ENCODE results near the gene NKX6-1. TPM values are rescaled to one million over a fixed set of nuclear protein-coding genes. Genes with fewer than 3 reads are reported as not detected.

Gene NKX6-1
- total RNA-seq, 1 experiment from 2014 or later, result not detected

- Histone ChIP-seq H4K20me1 (ENCODE audit: insufficient read depth, low read depth, low read length) (no peaks in the 10 kb centered on the region), H3K9ac (ENCODE audit: low read length) (no peak overlapping the region), H3K4me3 (ENCODE audit: low read length) (no peak overlapping the region), H3K9me2 (replicated peaks; ENCODE audit: insufficient read depth, low read length) (no peaks in the 10 kb centered on the region), H2AFZ (ENCODE audit: low read length) (no peak overlapping the region), H3K4me2 (ENCODE audit: low read depth, low read length, poor library complexity, severe bottlenecking) (no peak overlapping the region), H3K79me2 (ENCODE audit: low read length) (no peaks in the 10 kb centered on the region), H3K4me1 (ENCODE audit: low read length) (no peaks in the 10 kb centered on the region), H3K27me3 (ENCODE audit: low read length) (no peaks in the 10 kb centered on the region), H3K9me3 (ENCODE audit: low read length) (no peaks in the 10 kb centered on the region), H3K36me3 (ENCODE audit: insufficient read depth, low read length) (no peaks in the 10 kb centered on the region), H3K27ac (ENCODE audit: low read length) (no peak overlapping the region)
- no peak for DNase-seq
Observed at GRCh38 chr4:84492290-84492689, 6.8 kb downstream of the NKX6-1 start.

- Histone ChIP-seq H3K4me2 (ENCODE audit: low read depth, low read length, poor library complexity, severe bottlenecking) (no peak overlapping the region), H4K20me1 (ENCODE audit: insufficient read depth, low read depth, low read length) (no peaks in the 10 kb centered on the region), H3K27me3 (ENCODE audit: low read length) (no peaks in the 10 kb centered on the region), H3K4me3 (ENCODE audit: low read length) (no peak overlapping the region), H3K9me3 (ENCODE audit: low read length) (no peaks in the 10 kb centered on the region), H3K36me3 (ENCODE audit: insufficient read depth, low read length) (no peaks in the 10 kb centered on the region), H3K9me2 (replicated peaks; ENCODE audit: insufficient read depth, low read length) (no peaks in the 10 kb centered on the region), H3K9ac (ENCODE audit: low read length) (no peak overlapping the region), H3K79me2 (ENCODE audit: low read length) (no peaks in the 10 kb centered on the region), H2AFZ (ENCODE audit: low read length) (no peak overlapping the region), H3K27ac (ENCODE audit: low read length) (no peak overlapping the region), H3K4me1 (ENCODE audit: low read length) (no peaks in the 10 kb centered on the region)
- no peak for DNase-seq
Observed at GRCh38 chr4:84491481-84491880, 7.6 kb downstream of the NKX6-1 start.

GRCh38 chr4:84490663-84491062 lies 8.4 kb downstream of the NKX6-1 start:
- Histone ChIP-seq H3K9ac (ENCODE audit: low read length) (no peak overlapping the region), H3K79me2 (ENCODE audit: low read length) (no peaks in the 10 kb centered on the region), H3K4me1 (ENCODE audit: low read length) (no peaks in the 10 kb centered on the region), H3K9me2 (replicated peaks; ENCODE audit: insufficient read depth, low read length) (no peaks in the 10 kb centered on the region), H3K27me3 (ENCODE audit: low read length) (no peaks in the 10 kb centered on the region), H3K36me3 (ENCODE audit: insufficient read depth, low read length) (no peaks in the 10 kb centered on the region), H2AFZ (ENCODE audit: low read length) (no peak overlapping the region), H3K4me2 (ENCODE audit: low read depth, low read length, poor library complexity, severe bottlenecking) (no peak overlapping the region), H3K9me3 (ENCODE audit: low read length) (no peaks in the 10 kb centered on the region), H3K4me3 (ENCODE audit: low read length) (no peak overlapping the region), H4K20me1 (ENCODE audit: insufficient read depth, low read depth, low read length) (no peaks in the 10 kb centered on the region), H3K27ac (ENCODE audit: low read length) (no peak overlapping the region)
- no peak for DNase-seq

GRCh38 chr4:84484236-84484635 lies 14.9 kb downstream of the NKX6-1 start:
- no peak overlapping the region for H3K9ac ChIP-seq (ENCODE audit: low read length)
- no peaks in the 10 kb centered on the region for H3K79me2 ChIP-seq (ENCODE audit: low read length)
- H3K9me3 ChIP-seq (ENCODE audit: low read length), result no peaks in the 10 kb centered on the region
- H3K9me2 ChIP-seq (replicated peaks; ENCODE audit: insufficient read depth, low read length), result no peaks in the 10 kb centered on the region
- H3K4me2 ChIP-seq (ENCODE audit: low read depth, low read length, poor library complexity, severe bottlenecking), result no peak overlapping the region
- H3K27ac ChIP-seq (ENCODE audit: low read length), result no peak overlapping the region
- H3K27me3 ChIP-seq (ENCODE audit: low read length), result no peaks in the 10 kb centered on the region
- DNase-seq, result no peak
- no peaks in the 10 kb centered on the region for H4K20me1 ChIP-seq (ENCODE audit: insufficient read depth, low read depth, low read length)
- no peaks in the 10 kb centered on the region for H3K36me3 ChIP-seq (ENCODE audit: insufficient read depth, low read length)
- H2AFZ ChIP-seq (ENCODE audit: low read length), result no peak overlapping the region
- no peak overlapping the region for H3K4me3 ChIP-seq (ENCODE audit: low read length)
- no peaks in the 10 kb centered on the region for H3K4me1 ChIP-seq (ENCODE audit: low read length)

GRCh38 chr4:84483688-84484087 lies 15.4 kb downstream of the NKX6-1 start:
- H2AFZ ChIP-seq (ENCODE audit: low read length), result no peak overlapping the region
- no peaks in the 10 kb centered on the region for H3K9me2 ChIP-seq (replicated peaks; ENCODE audit: insufficient read depth, low read length)
- no peaks in the 10 kb centered on the region for H3K27me3 ChIP-seq (ENCODE audit: low read length)
- no peaks in the 10 kb centered on the region for H3K9me3 ChIP-seq (ENCODE audit: low read length)
- H3K27ac ChIP-seq (ENCODE audit: low read length), result no peak overlapping the region
- no peaks in the 10 kb centered on the region for H3K4me1 ChIP-seq (ENCODE audit: low read length)
- DNase-seq, result no peak
- H3K79me2 ChIP-seq (ENCODE audit: low read length), result no peaks in the 10 kb centered on the region
- no peak overlapping the region for H3K9ac ChIP-seq (ENCODE audit: low read length)
- no peak overlapping the region for H3K4me2 ChIP-seq (ENCODE audit: low read depth, low read length, poor library complexity, severe bottlenecking)
- no peaks in the 10 kb centered on the region for H3K36me3 ChIP-seq (ENCODE audit: insufficient read depth, low read length)
- no peaks in the 10 kb centered on the region for H4K20me1 ChIP-seq (ENCODE audit: insufficient read depth, low read depth, low read length)
- no peak overlapping the region for H3K4me3 ChIP-seq (ENCODE audit: low read length)

- Histone ChIP-seq H3K9me2 (replicated peaks; ENCODE audit: insufficient read depth, low read length) (no peaks in the 10 kb centered on the region), H3K27ac (ENCODE audit: low read length) (no peak overlapping the region), H3K79me2 (ENCODE audit: low read length) (no peaks in the 10 kb centered on the region), H3K4me1 (ENCODE audit: low read length) (no peaks in the 10 kb centered on the region), H3K9me3 (ENCODE audit: low read length) (no peaks in the 10 kb centered on the region), H3K4me3 (ENCODE audit: low read length) (no peak overlapping the region), H3K4me2 (ENCODE audit: low read depth, low read length, poor library complexity, severe bottlenecking) (no peak overlapping the region), H3K36me3 (ENCODE audit: insufficient read depth, low read length) (no peaks in the 10 kb centered on the region), H4K20me1 (ENCODE audit: insufficient read depth, low read depth, low read length) (no peaks in the 10 kb centered on the region), H2AFZ (ENCODE audit: low read length) (no peak overlapping the region), H3K9ac (ENCODE audit: low read length) (no peak overlapping the region), H3K27me3 (ENCODE audit: low read length) (no peaks in the 10 kb centered on the region)
- no peak for DNase-seq
Observed at GRCh38 chr4:84482564-84483563, 16.2 kb downstream of the NKX6-1 start.

GRCh38 chr4:84481860-84482245 lies 17.2 kb downstream of the NKX6-1 start:
- Histone ChIP-seq H4K20me1 (ENCODE audit: insufficient read depth, low read depth, low read length) (no peaks in the 10 kb centered on the region), H3K79me2 (ENCODE audit: low read length) (no peaks in the 10 kb centered on the region), H3K4me3 (ENCODE audit: low read length) (no peak overlapping the region), H3K36me3 (ENCODE audit: insufficient read depth, low read length) (no peaks in the 10 kb centered on the region), H2AFZ (ENCODE audit: low read length) (no peak overlapping the region), H3K4me1 (ENCODE audit: low read length) (no peaks in the 10 kb centered on the region), H3K27ac (ENCODE audit: low read length) (no peak overlapping the region), H3K9me3 (ENCODE audit: low read length) (no peaks in the 10 kb centered on the region), H3K9ac (ENCODE audit: low read length) (no peak overlapping the region), H3K4me2 (ENCODE audit: low read depth, low read length, poor library complexity, severe bottlenecking) (no peak overlapping the region), H3K9me2 (replicated peaks; ENCODE audit: insufficient read depth, low read length) (no peaks in the 10 kb centered on the region), H3K27me3 (ENCODE audit: low read length) (no peaks in the 10 kb centered on the region)
- DNase-seq, result no peak

GRCh38 chr4:84481077-84481859 lies 17.8 kb downstream of the NKX6-1 start:
- H3K36me3 ChIP-seq (ENCODE audit: insufficient read depth, low read length), result no peaks in the 10 kb centered on the region
- H3K4me3 ChIP-seq (ENCODE audit: low read length), result no peak overlapping the region
- no peaks in the 10 kb centered on the region for H3K4me1 ChIP-seq (ENCODE audit: low read length)
- no peak overlapping the region for H3K9ac ChIP-seq (ENCODE audit: low read length)
- H3K27me3 ChIP-seq (ENCODE audit: low read length), result no peaks in the 10 kb centered on the region
- H3K79me2 ChIP-seq (ENCODE audit: low read length), result no peaks in the 10 kb centered on the region
- no peak overlapping the region for H2AFZ ChIP-seq (ENCODE audit: low read length)
- no peak for DNase-seq
- H4K20me1 ChIP-seq (ENCODE audit: insufficient read depth, low read depth, low read length), result no peaks in the 10 kb centered on the region
- no peaks in the 10 kb centered on the region for H3K9me2 ChIP-seq (replicated peaks; ENCODE audit: insufficient read depth, low read length)
- H3K4me2 ChIP-seq (ENCODE audit: low read depth, low read length, poor library complexity, severe bottlenecking), result no peak overlapping the region
- no peaks in the 10 kb centered on the region for H3K9me3 ChIP-seq (ENCODE audit: low read length)
- H3K27ac ChIP-seq (ENCODE audit: low read length), result no peak overlapping the region
